Measurements from ENCODE around the gene LAS1L.

DNA sequence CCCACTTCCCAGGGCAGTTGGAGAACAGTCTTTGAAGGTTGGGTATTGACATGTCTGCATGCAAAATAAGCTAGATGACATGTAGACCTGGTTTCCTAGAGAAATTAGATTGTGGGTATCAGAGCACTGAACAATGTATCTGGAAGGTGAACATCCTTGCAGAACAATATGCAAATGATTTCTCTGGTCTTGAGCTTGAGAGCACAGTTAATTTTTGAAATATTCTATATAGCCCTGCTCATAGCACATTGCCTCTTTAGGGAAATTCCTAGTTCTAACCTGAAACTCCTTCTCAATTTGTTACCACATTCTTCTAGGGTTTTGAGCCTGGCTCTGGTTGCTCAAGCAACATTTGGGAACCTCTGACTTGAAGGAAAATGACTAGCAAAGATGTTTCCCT, 41.6 kb upstream of the LAS1L start:
- no peak for TF ChIP-seq CTCF (IDR thresholded peaks at IDR 0.05)
- TF ChIP-seq POLR2AphosphoS5 (IDR thresholded peaks at IDR 0.05), result no peak
- no peak for TF ChIP-seq POLR2A (IDR thresholded peaks at IDR 0.05)
- TF ChIP-seq EP300 (IDR thresholded peaks at IDR 0.05; ENCODE audit: low read depth), result no peak

All from transverse colon (tissue), 4 donors.